B cell (primary cell): ENCODE data around the gene PDCD1LG2.
"Not testable (repeated sequence)": the region's sequence is repeated elsewhere in the genome, so short reads cannot be mapped to it uniquely, and the experiment has no call there.

ENCODE experiments used
- EZH2 ChIP-seq: IDR thresholded peaks from 2 replicates; pipeline ENCODE4 v1.6.1; 2012; ENCODE audit warnings: borderline replicate concordance, low read depth, mild to moderate bottlenecking, moderate library complexity, low read length; ENCODE audit not compliant: insufficient read depth, poor library complexity, severe bottlenecking
- TF ChIP-seq, protein P1 (sequence below): fragments of 200-600 bp; IDR thresholded peaks from one replicate; pipeline ENCODE4 v1.8.0; 2022; ENCODE audit warnings: antibody characterized with exemption, mild to moderate bottlenecking

DNA sequence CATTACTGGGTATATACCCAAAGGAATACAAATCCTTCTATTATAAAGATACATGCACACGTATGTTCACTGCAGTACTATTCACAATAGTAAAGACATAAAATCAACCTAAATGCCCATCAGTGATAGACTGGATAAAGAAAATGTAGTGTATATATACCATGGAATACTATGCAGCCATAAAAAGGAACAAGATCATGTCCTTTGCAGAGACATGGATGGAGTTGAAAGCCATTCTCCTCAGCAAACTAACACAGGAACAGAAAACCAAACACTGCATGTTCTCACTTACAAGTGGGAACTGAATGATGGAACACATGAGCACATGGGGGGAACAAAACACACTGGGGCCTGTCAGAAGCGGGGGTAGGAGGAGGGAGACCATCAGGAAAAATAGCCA is 71.4 kb downstream of the PDCD1LG2 start:
- TF ChIP-seq, protein P1, sequence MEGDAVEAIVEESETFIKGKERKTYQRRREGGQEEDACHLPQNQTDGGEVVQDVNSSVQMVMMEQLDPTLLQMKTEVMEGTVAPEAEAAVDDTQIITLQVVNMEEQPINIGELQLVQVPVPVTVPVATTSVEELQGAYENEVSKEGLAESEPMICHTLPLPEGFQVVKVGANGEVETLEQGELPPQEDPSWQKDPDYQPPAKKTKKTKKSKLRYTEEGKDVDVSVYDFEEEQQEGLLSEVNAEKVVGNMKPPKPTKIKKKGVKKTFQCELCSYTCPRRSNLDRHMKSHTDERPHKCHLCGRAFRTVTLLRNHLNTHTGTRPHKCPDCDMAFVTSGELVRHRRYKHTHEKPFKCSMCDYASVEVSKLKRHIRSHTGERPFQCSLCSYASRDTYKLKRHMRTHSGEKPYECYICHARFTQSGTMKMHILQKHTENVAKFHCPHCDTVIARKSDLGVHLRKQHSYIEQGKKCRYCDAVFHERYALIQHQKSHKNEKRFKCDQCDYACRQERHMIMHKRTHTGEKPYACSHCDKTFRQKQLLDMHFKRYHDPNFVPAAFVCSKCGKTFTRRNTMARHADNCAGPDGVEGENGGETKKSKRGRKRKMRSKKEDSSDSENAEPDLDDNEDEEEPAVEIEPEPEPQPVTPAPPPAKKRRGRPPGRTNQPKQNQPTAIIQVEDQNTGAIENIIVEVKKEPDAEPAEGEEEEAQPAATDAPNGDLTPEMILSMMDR = not testable (repeated sequence)
- TF ChIP-seq EZH2 = not testable (repeated sequence)
